GM12891 (cell line): ENCODE measurements around the gene SH2D3A.
A peak's percentile ranks its signal among the peaks of the same experiment; 100 is the strongest.
"Not testable (repeated sequence)": the region's sequence is repeated elsewhere in the genome, so short reads cannot be mapped to it uniquely, and the experiment has no call there.

Experiments
- DNase-seq: peaks from one replicate; pipeline ENCODE4 v3.0.0; 2011; ENCODE audit warnings: low spot score; ENCODE audit not compliant: insufficient read length
- FAIRE-seq: peaks from 2 replicates; lab custom pipeline; 2011; peaks lifted over from hg19 to GRCh38; lab: Jason Lieb, UNC
- PAX5 ChIP-seq: IDR thresholded peaks from 2 replicates; pipeline ENCODE4 v1.6.1; 2011; ENCODE audit warnings: low read length, moderate library complexity, mild to moderate bottlenecking; ENCODE audit not compliant: insufficient read depth, severe bottlenecking
- POLR2A ChIP-seq: IDR thresholded peaks from 2 replicates; pipeline ENCODE4 v1.6.1; 2011; ENCODE audit warnings: low read depth, low read length, control low read depth
- POLR2AphosphoS5 ChIP-seq: IDR thresholded peaks from 2 replicates; pipeline ENCODE4 v1.6.1; 2011; ENCODE audit warnings: low read depth, low read length, control low read depth
- POU2F2 ChIP-seq: IDR thresholded peaks from 2 replicates; pipeline ENCODE4 v1.6.1; 2011; ENCODE audit warnings: low read depth, mild to moderate bottlenecking, control low read depth, low read length, moderate library complexity
- SPI1 ChIP-seq: IDR thresholded peaks from 2 replicates; pipeline ENCODE4 v1.6.1; 2011; ENCODE audit warnings: low read depth, low read length, control low read depth
- TAF1 ChIP-seq: IDR thresholded peaks from 2 replicates; pipeline ENCODE4 v1.6.1; 2011; ENCODE audit warnings: low read depth, low read length, control low read depth

Gene SH2D3A

GRCh38 chr19:6790194-6791128 lies 23.2 kb upstream of the SH2D3A start:
- FAIRE-seq (no peak), DNase-seq (no peak)
- TF ChIP-seq POU2F2, result no peak
- TF ChIP-seq SPI1, result no peak
- no peak for TF ChIP-seq POLR2AphosphoS5
- no peak for TF ChIP-seq POLR2A
- TF ChIP-seq TAF1, result no peak

GRCh38 chr19:6788896-6789295 lies 21.7 kb upstream of the SH2D3A start:
- no peak for FAIRE-seq
- no peak for TF ChIP-seq PAX5
- no peak for TF ChIP-seq SPI1
- DNase-seq, result no peak

- DNase-seq (no peak), FAIRE-seq (no peak)
- TF ChIP-seq POLR2AphosphoS5, result no peak
- TF ChIP-seq POU2F2, result no peak
- TF ChIP-seq POLR2A, result no peak
- no peak for TF ChIP-seq SPI1
- no peak for TF ChIP-seq TAF1
- TF ChIP-seq PAX5, result no peak
Measured at GRCh38 chr19:6787393-6787792, 20.2 kb upstream of the SH2D3A start.

- FAIRE-seq (no peak), DNase-seq (no peak)
- no peak for TF ChIP-seq POU2F2
- TF ChIP-seq SPI1, result no peak
Measured at GRCh38 chr19:6779206-6779605, 12.0 kb upstream of the SH2D3A start.

GRCh38 chr19:6778386-6778785 lies 11.2 kb upstream of the SH2D3A start:
- no peak for DNase-seq
- FAIRE-seq, result no peak
- TF ChIP-seq PAX5, result no peak
- peak; percentile 50 for TF ChIP-seq SPI1

- FAIRE-seq (no peak), DNase-seq (no peak)
- TF ChIP-seq POLR2A (no peak), SPI1 (no peak), POLR2AphosphoS5 (no peak), POU2F2 (no peak), PAX5 (no peak), TAF1 (no peak)
Measured at GRCh38 chr19:6777434-6777833, 10.2 kb upstream of the SH2D3A start.

GRCh38 chr19:6776999-6777398 lies 9.8 kb upstream of the SH2D3A start:
- DNase-seq (no peak), FAIRE-seq (no peak)
- TF ChIP-seq POLR2A (no peak), SPI1 (no peak), POU2F2 (no peak), PAX5 (no peak), POLR2AphosphoS5 (no peak), TAF1 (no peak)

GRCh38 chr19:6776045-6776444 lies 8.8 kb upstream of the SH2D3A start:
- not testable (repeated sequence) for FAIRE-seq, DNase-seq

- DNase-seq (no peak), FAIRE-seq (peak; percentile 28)
- no peak for TF ChIP-seq TAF1
- TF ChIP-seq SPI1, result no peak
- TF ChIP-seq PAX5, result no peak
- TF ChIP-seq POU2F2, result no peak
- TF ChIP-seq POLR2A, result no peak
- no peak for TF ChIP-seq POLR2AphosphoS5
Measured at GRCh38 chr19:6774821-6775707, 7.8 kb upstream of the SH2D3A start.

GRCh38 chr19:6773323-6773931 lies 6.2 kb upstream of the SH2D3A start:
- FAIRE-seq (peak; percentile 89), DNase-seq (peak; percentile 54)
- TF ChIP-seq PAX5, result no peak
- peak; percentile 53; the same call in 1 of the 2 replicates for TF ChIP-seq POLR2A
- no peak for TF ChIP-seq TAF1
- TF ChIP-seq POLR2AphosphoS5, result no peak
- peak; percentile 89 for TF ChIP-seq POU2F2
- no peak for TF ChIP-seq SPI1
